ENCODE data around the gene RDH12.

DNA sequence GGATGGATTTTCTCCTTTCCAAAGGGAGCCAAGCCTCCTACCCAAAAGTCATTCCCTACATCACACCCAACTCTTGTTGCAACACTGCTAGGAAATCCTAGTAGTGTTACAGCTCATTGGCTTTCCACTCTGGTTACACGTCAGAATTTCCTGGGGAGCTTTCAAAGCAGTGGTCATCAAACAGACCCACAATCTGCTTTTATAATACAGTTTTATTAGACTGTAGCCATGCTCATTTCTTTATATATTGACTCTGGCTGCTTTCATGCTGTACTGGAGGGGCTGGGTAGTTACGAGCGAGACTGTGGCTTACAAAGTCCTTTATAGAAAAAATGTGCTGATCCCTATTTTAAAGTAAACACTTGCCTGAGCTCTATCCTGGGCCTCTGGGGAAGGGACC is 80.4 kb downstream of the RDH12 start:
- TF ChIP-seq POLR2A (IDR thresholded peaks at IDR 0.05; ENCODE audit: low read depth, low read length) (no peak), POLR2AphosphoS5 (IDR thresholded peaks at IDR 0.05; ENCODE audit: low read depth, low read length) (no peak), TAF1 (IDR thresholded peaks at IDR 0.05; ENCODE audit: low read depth, low read length) (no peak)

Data from GM12891 (cell line).